ENCODE measurements around the gene NWD2. TPM values are rescaled to one million over a fixed set of nuclear protein-coding genes. Genes with fewer than 3 reads are reported as not detected.

Gene NWD2
- total and polyA plus RNA-seq, 9 of the 15 experiments (the other 6 are each of a cell fraction or from before 2014, with no cell fraction given): not detected

DNA sequence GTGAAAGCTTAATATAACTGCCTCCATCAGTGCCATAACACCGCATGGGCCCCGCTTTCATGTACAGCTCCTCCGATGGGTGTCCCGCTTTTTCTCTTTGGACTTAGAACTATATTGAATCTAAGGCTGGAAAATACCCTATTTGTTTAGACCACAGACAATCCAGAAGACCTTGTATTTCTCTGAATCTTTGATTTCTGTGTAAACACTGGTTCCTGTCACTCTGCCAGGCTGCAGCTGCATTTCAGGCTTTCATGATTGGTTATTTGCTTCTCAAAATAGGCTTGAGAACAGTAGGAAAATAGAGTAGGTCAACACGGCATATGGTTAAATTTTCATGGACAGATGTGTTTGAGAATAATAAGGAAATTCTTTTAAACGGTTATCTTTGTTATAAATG, 80.0 kb downstream of the NWD2 start:
- ChIA-PET POLR2A (interaction anchor here (0.6 kb wide), 1 partner anchor 765 kb away, joined by 4 read pairs; no protein-coding TSS in a partner anchor), CTCF (ENCODE audit: low intra/inter-chr PET ratio) (no interaction called here)
- DNase-seq (ENCODE audit: extremely low read depth in 1 of 4, low spot score in 3 of 4): no peak
- Histone ChIP-seq H3K36me3 (ENCODE audit: control insufficient read depth, insufficient read depth, low read length) (no peaks in the 10 kb centered on the region), H3K9ac (ENCODE audit: insufficient read depth in 1 of 2, low read depth in 2 of 2, low read length in 2 of 2) (no peak overlapping the region), H3K4me1 (replicated peaks in 1 of 2; ENCODE audit: control insufficient read depth in 2 of 2, insufficient read depth in 2 of 2, low read length in 2 of 2) (no peaks in the 10 kb centered on the region), H3K79me2 (ENCODE audit: control insufficient read depth, insufficient read depth, low read length) (no peaks in the 10 kb centered on the region), H3K9me1 (ENCODE audit: control insufficient read depth, insufficient read depth, low read length) (no peaks in the 10 kb centered on the region), H3K27ac (ENCODE audit: extremely low read depth, low read depth, low read length) (no peak overlapping the region), H4K20me1 (replicated peaks; ENCODE audit: control insufficient read depth, insufficient read depth, low read length) (no peaks in the 10 kb centered on the region), H3K4me2 (ENCODE audit: insufficient read depth, low read length) (no peak overlapping the region), H3K27me3 (ENCODE audit: control insufficient read depth in 2 of 2, insufficient read depth in 2 of 2, low read length in 2 of 2) (no peaks in the 10 kb centered on the region), H3K4me3 (no peak overlapping the region), H3K9me3 (replicated peaks; ENCODE audit: control insufficient read depth, insufficient read depth, low read depth, low read length) (no peaks in the 10 kb centered on the region), H2AFZ (ENCODE audit: low read depth, low read length) (no peak overlapping the region)
- no TSS peak for BruUV-seq (replicated peaks)
- TF ChIP-seq RUNX1 (IDR thresholded peaks at IDR 0.05; ENCODE audit: low read depth) (no peak), ZKSCAN3 (CRISPR knock-in tag; IDR thresholded peaks at IDR 0.05) (no peak)
- FAIRE-seq: no peak
- no peak for ATAC-seq
- under 1% methylated on average over 6 of the region's 6 CpGs for WGBS (ENCODE audit: insufficient coverage, low coverage, missing lambda C conversion rate)
- intact Hi-C loops (cut with micrococcal nuclease): no loop called here
- in situ Hi-C loops (cut with MboI): no loop called here

DNA sequence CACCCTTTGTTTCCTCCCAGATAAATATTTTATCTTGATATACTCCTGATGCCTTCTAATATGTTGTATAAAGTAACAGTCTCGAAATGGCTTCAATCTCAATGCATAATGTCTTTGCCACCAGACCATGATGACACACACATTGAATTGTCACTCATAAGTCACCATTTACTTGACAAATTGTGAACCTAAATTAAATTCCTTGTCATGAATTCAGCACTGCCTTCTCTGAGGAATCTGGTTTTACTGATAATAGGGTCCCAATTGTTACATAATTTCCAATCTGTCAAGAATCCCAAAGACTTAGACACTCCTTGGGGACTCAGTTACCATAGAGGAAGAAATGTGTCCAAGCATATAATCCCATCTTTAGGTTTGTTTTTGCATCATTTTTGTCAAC, 82.3 kb downstream of the NWD2 start:
- Histone ChIP-seq H3K79me2 (ENCODE audit: control insufficient read depth, insufficient read depth, low read length) (no peaks in the 10 kb centered on the region), H2AFZ (ENCODE audit: low read depth, low read length) (no peak overlapping the region), H3K4me1 (replicated peaks in 1 of 2; ENCODE audit: control insufficient read depth in 2 of 2, insufficient read depth in 2 of 2, low read length in 2 of 2) (no peaks in the 10 kb centered on the region), H3K9me1 (ENCODE audit: control insufficient read depth, insufficient read depth, low read length) (no peaks in the 10 kb centered on the region), H3K4me3 (no peak overlapping the region), H3K27me3 (ENCODE audit: control insufficient read depth in 2 of 2, insufficient read depth in 2 of 2, low read length in 2 of 2) (no peaks in the 10 kb centered on the region), H3K4me2 (ENCODE audit: insufficient read depth, low read length) (no peak overlapping the region), H4K20me1 (replicated peaks; ENCODE audit: control insufficient read depth, insufficient read depth, low read length) (no peaks in the 10 kb centered on the region), H3K27ac (ENCODE audit: extremely low read depth, low read depth, low read length) (no peak overlapping the region), H3K9ac (ENCODE audit: insufficient read depth in 1 of 2, low read depth in 2 of 2, low read length in 2 of 2) (no peak overlapping the region), H3K9me3 (replicated peaks; ENCODE audit: control insufficient read depth, insufficient read depth, low read depth, low read length) (no peaks in the 10 kb centered on the region), H3K36me3 (ENCODE audit: control insufficient read depth, insufficient read depth, low read length) (no peaks in the 10 kb centered on the region)
- no peak for ATAC-seq
- ChIA-PET CTCF (ENCODE audit: low intra/inter-chr PET ratio) (no interaction called here), POLR2A (no interaction called here)
- WGBS (ENCODE audit: insufficient coverage, low coverage, missing lambda C conversion rate): 0% methylated on average over 1 of the region's 1 CpG
- no TSS peak for BruUV-seq (replicated peaks)
- FAIRE-seq: no peak
- in situ Hi-C loops (cut with MboI) (no loop called here), intact Hi-C loops (cut with micrococcal nuclease) (no loop called here)
- DNase-seq (ENCODE audit: extremely low read depth in 1 of 4, low spot score in 3 of 4): no peak
- TF ChIP-seq NR2F6 (CRISPR knock-in tag; IDR thresholded peaks at IDR 0.05): no peak
- TF ChIP-seq ADNP (tag; IDR thresholded peaks at IDR 0.05): no peak
- TF ChIP-seq, protein P1, sequence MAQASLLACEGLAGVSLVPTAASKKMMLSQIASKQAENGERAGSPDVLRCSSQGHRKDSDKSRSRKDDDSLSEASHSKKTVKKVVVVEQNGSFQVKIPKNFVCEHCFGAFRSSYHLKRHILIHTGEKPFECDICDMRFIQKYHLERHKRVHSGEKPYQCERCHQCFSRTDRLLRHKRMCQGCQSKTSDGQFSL (CRISPR knock-in tag; IDR thresholded peaks at IDR 0.05): no peak
- TF ChIP-seq, protein P1 (tag; IDR thresholded peaks at IDR 0.05): no peak
- TF ChIP-seq, protein P2, sequence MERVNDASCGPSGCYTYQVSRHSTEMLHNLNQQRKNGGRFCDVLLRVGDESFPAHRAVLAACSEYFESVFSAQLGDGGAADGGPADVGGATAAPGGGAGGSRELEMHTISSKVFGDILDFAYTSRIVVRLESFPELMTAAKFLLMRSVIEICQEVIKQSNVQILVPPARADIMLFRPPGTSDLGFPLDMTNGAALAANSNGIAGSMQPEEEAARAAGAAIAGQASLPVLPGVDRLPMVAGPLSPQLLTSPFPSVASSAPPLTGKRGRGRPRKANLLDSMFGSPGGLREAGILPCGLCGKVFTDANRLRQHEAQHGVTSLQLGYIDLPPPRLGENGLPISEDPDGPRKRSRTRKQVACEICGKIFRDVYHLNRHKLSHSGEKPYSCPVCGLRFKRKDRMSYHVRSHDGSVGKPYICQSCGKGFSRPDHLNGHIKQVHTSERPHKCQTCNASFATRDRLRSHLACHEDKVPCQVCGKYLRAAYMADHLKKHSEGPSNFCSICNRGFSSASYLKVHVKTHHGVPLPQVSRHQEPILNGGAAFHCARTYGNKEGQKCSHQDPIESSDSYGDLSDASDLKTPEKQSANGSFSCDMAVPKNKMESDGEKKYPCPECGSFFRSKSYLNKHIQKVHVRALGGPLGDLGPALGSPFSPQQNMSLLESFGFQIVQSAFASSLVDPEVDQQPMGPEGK (CRISPR knock-in tag; IDR thresholded peaks at IDR 0.05; ENCODE audit: borderline replicate concordance): no peak
- TF ChIP-seq DDX20 (tag; IDR thresholded peaks at IDR 0.05; ENCODE audit: low read depth): no peak
- TF ChIP-seq SRF (CRISPR knock-in tag; IDR thresholded peaks at IDR 0.05): no peak
- no peak for TF ChIP-seq ZNF445 (CRISPR knock-in tag; IDR thresholded peaks at IDR 0.05; ENCODE audit: low read depth)
- no peak for TF ChIP-seq ATF6 (CRISPR knock-in tag; IDR thresholded peaks at IDR 0.05)
- TF ChIP-seq MAZ (CRISPR knock-in tag; conservative IDR thresholded peaks at IDR 0.05 in 1 of 2, IDR thresholded peaks at IDR 0.05 in 1 of 2): no peak
